ENCODE results near the gene MAP2K5. TPM values are rescaled to one million over a fixed set of nuclear protein-coding genes. Genes with fewer than 3 reads are reported as not detected.
"Not testable (repeated sequence)": the region's sequence is repeated elsewhere in the genome, so short reads cannot be mapped to it uniquely, and the experiment has no call there.

MAP2K5 gene
- polyA plus RNA-seq, 3 donors, result 18.9 to 26.7 (median 21.6) TPM

GRCh38 chr15:67646847-67647246 lies 104.3 kb downstream of the MAP2K5 start:
- no peak for DNase-seq (ENCODE audit: low read depth in 3 of 3, low spot score in 2 of 3)

- DNase-seq (ENCODE audit: low read depth in 3 of 3, low spot score in 2 of 3), result no peak
Observed at GRCh38 chr15:67652586-67652985, 110.1 kb downstream of the MAP2K5 start.

- no peak for DNase-seq (ENCODE audit: low read depth in 3 of 3, low spot score in 2 of 3)
Observed at GRCh38 chr15:67660446-67660845, 117.9 kb downstream of the MAP2K5 start.

- DNase-seq (ENCODE audit: low read depth in 3 of 3, low spot score in 2 of 3), result no peak
Observed at GRCh38 chr15:67660874-67661606, 118.5 kb downstream of the MAP2K5 start.

- DNase-seq (ENCODE audit: low read depth in 3 of 3, low spot score in 2 of 3), result no peak
Observed at GRCh38 chr15:67670647-67671305, 128.3 kb downstream of the MAP2K5 start.

- DNase-seq (ENCODE audit: low read depth in 3 of 3, low spot score in 2 of 3), result not testable (repeated sequence)
Observed at GRCh38 chr15:67672834-67673233, 130.3 kb downstream of the MAP2K5 start.

- no peak for DNase-seq (ENCODE audit: low read depth in 3 of 3, low spot score in 2 of 3)
Observed at GRCh38 chr15:67674983-67675382, 132.5 kb downstream of the MAP2K5 start.

- no peak for DNase-seq (ENCODE audit: low read depth in 3 of 3, low spot score in 2 of 3)
Observed at GRCh38 chr15:67678089-67678488, 135.6 kb downstream of the MAP2K5 start.

- DNase-seq (ENCODE audit: low read depth in 3 of 3, low spot score in 2 of 3), result no peak
Observed at GRCh38 chr15:67678993-67679392, 136.5 kb downstream of the MAP2K5 start.

- no peak for DNase-seq (ENCODE audit: low read depth in 3 of 3, low spot score in 2 of 3)
Observed at GRCh38 chr15:67680641-67681040, 138.1 kb downstream of the MAP2K5 start.

- peak in 2 of 3 donors; percentile 10 to 33 for DNase-seq (ENCODE audit: low read depth in 3 of 3, low spot score in 2 of 3)
Observed at GRCh38 chr15:67685008-67685599, 142.6 kb downstream of the MAP2K5 start.

- no peak for DNase-seq (ENCODE audit: low read depth in 3 of 3, low spot score in 2 of 3)
Observed at GRCh38 chr15:67685716-67686115, 143.2 kb downstream of the MAP2K5 start.

GRCh38 chr15:67690936-67691335 lies 148.4 kb downstream of the MAP2K5 start:
- no peak for DNase-seq (ENCODE audit: low read depth in 3 of 3, low spot score in 2 of 3)

- DNase-seq (ENCODE audit: low read depth in 3 of 3, low spot score in 2 of 3), result no peak
Observed at GRCh38 chr15:67691450-67691849, 148.9 kb downstream of the MAP2K5 start.

GRCh38 chr15:67692573-67692972 lies 150.1 kb downstream of the MAP2K5 start:
- no peak for DNase-seq (ENCODE audit: low read depth in 3 of 3, low spot score in 2 of 3)

GRCh38 chr15:67696087-67696486 lies 153.6 kb downstream of the MAP2K5 start:
- no peak for DNase-seq (ENCODE audit: low read depth in 3 of 3, low spot score in 2 of 3)

GRCh38 chr15:67700023-67700422 lies 157.5 kb downstream of the MAP2K5 start:
- no peak for DNase-seq (ENCODE audit: low read depth in 3 of 3, low spot score in 2 of 3)

- DNase-seq (ENCODE audit: low read depth in 3 of 3, low spot score in 2 of 3), result no peak
Observed at GRCh38 chr15:67701669-67702068, 159.2 kb downstream of the MAP2K5 start.

- no peak for DNase-seq (ENCODE audit: low read depth in 3 of 3, low spot score in 2 of 3)
Observed at GRCh38 chr15:67707520-67708283, 165.2 kb downstream of the MAP2K5 start.

- no peak for DNase-seq (ENCODE audit: low read depth in 3 of 3, low spot score in 2 of 3)
Observed at GRCh38 chr15:67708500-67708899, 166.0 kb downstream of the MAP2K5 start.

GRCh38 chr15:67715170-67715569 lies 172.7 kb downstream of the MAP2K5 start:
- no peak for DNase-seq (ENCODE audit: low read depth in 3 of 3, low spot score in 2 of 3)

All from right renal cortex interstitium (tissue), 3 donors.